Liver (tissue), 3 donors: ENCODE results near the gene PAPPA.

Source experiments
- EGR1 ChIP-seq, 2 donors: IDR thresholded peaks; 2 replicates each; pipeline ENCODE4 v1.6.1; 2016 to 2018; ENCODE audit warnings: antibody characterized with exemption in 2 of 2, low read depth in 2 of 2
- FOXA2 ChIP-seq: IDR thresholded peaks from 2 replicates; pipeline ENCODE4 v1.6.1; 2016; ENCODE audit warnings: antibody characterized with exemption
- GABPA ChIP-seq, 2 donors: IDR thresholded peaks in 1 of 2; conservative IDR thresholded peaks in 1 of 2; 2 replicates each; pipeline ENCODE4 v1.6.1; 2016; ENCODE audit warnings: antibody characterized with exemption in 2 of 2, mild to moderate bottlenecking in 1 of 2, moderate library complexity in 1 of 2
- HNF4A ChIP-seq, 2 donors: conservative IDR thresholded peaks; 2 replicates each; pipeline ENCODE4 v1.6.1; 2016; ENCODE audit warnings: antibody characterized with exemption in 2 of 2, mild to moderate bottlenecking in 2 of 2
- HNF4G ChIP-seq: IDR thresholded peaks from 2 replicates; pipeline ENCODE4 v1.6.1; 2016; ENCODE audit warnings: antibody characterized with exemption
- JUND ChIP-seq, 2 donors: IDR thresholded peaks; 2 replicates each; pipeline ENCODE4 v1.6.1; 2016; ENCODE audit warnings: antibody characterized with exemption in 2 of 2
- RAD21 ChIP-seq, 2 donors: IDR thresholded peaks; 2 replicates each; pipeline ENCODE4 v1.6.1; 2016; ENCODE audit warnings: antibody characterized with exemption in 2 of 2, mild to moderate bottlenecking in 2 of 2
- SP1 ChIP-seq: IDR thresholded peaks from 2 replicates; pipeline ENCODE4 v1.6.1; 2018; ENCODE audit warnings: antibody characterized with exemption, mild to moderate bottlenecking
- TAF1 ChIP-seq: conservative IDR thresholded peaks from 2 replicates; pipeline ENCODE4 v1.6.1; 2016; ENCODE audit warnings: antibody characterized with exemption, mild to moderate bottlenecking
- YY1 ChIP-seq: IDR thresholded peaks from 2 replicates; pipeline ENCODE4 v1.6.1; 2016; ENCODE audit warnings: antibody characterized with exemption, mild to moderate bottlenecking
- TF ChIP-seq, protein P1 (sequence below): fragments of 150-350 bp; IDR thresholded peaks from 2 replicates; pipeline ENCODE4 v1.5.1; 2017; ENCODE audit warnings: improper control_type of control experiment, low read depth, low read length; ENCODE audit not compliant: missing input control
- TF ChIP-seq, protein P2 (sequence below): IDR thresholded peaks from 2 replicates; pipeline ENCODE4 v1.6.1; 2016; ENCODE audit warnings: antibody characterized with exemption, mild to moderate bottlenecking
- TF ChIP-seq, protein P3 (sequence below): IDR thresholded peaks from 2 replicates; pipeline ENCODE4 v1.6.1; 2016; ENCODE audit warnings: antibody characterized with exemption
- TF ChIP-seq, protein P4 (sequence below): IDR thresholded peaks from 2 replicates; pipeline ENCODE4 v1.6.1; 2016; ENCODE audit warnings: antibody characterized with exemption
- donor health status: healthy.
- donor health status: healthy.

DNA sequence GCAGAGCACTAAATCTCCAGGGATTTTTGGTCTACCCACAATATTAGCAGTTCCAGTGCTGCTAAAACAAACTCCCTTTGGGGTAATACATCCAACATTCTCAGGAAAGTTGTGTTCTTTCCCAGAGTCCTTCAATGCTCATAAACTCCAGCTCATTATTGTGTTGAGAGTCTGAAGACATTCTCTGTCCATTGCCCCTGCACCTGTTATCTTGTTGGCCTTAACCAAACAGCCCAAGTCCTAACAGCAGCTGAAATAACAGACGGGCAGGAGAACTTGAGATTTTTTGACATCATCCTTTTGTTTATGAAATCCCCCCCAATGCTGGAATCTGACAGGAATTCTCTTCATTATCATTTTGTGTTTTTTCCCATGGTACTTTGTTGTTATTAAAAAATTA lies 110.8 kb downstream of the PAPPA start:
- TF ChIP-seq, protein P1, sequence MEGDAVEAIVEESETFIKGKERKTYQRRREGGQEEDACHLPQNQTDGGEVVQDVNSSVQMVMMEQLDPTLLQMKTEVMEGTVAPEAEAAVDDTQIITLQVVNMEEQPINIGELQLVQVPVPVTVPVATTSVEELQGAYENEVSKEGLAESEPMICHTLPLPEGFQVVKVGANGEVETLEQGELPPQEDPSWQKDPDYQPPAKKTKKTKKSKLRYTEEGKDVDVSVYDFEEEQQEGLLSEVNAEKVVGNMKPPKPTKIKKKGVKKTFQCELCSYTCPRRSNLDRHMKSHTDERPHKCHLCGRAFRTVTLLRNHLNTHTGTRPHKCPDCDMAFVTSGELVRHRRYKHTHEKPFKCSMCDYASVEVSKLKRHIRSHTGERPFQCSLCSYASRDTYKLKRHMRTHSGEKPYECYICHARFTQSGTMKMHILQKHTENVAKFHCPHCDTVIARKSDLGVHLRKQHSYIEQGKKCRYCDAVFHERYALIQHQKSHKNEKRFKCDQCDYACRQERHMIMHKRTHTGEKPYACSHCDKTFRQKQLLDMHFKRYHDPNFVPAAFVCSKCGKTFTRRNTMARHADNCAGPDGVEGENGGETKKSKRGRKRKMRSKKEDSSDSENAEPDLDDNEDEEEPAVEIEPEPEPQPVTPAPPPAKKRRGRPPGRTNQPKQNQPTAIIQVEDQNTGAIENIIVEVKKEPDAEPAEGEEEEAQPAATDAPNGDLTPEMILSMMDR: no peak
- TF ChIP-seq, protein P2, sequence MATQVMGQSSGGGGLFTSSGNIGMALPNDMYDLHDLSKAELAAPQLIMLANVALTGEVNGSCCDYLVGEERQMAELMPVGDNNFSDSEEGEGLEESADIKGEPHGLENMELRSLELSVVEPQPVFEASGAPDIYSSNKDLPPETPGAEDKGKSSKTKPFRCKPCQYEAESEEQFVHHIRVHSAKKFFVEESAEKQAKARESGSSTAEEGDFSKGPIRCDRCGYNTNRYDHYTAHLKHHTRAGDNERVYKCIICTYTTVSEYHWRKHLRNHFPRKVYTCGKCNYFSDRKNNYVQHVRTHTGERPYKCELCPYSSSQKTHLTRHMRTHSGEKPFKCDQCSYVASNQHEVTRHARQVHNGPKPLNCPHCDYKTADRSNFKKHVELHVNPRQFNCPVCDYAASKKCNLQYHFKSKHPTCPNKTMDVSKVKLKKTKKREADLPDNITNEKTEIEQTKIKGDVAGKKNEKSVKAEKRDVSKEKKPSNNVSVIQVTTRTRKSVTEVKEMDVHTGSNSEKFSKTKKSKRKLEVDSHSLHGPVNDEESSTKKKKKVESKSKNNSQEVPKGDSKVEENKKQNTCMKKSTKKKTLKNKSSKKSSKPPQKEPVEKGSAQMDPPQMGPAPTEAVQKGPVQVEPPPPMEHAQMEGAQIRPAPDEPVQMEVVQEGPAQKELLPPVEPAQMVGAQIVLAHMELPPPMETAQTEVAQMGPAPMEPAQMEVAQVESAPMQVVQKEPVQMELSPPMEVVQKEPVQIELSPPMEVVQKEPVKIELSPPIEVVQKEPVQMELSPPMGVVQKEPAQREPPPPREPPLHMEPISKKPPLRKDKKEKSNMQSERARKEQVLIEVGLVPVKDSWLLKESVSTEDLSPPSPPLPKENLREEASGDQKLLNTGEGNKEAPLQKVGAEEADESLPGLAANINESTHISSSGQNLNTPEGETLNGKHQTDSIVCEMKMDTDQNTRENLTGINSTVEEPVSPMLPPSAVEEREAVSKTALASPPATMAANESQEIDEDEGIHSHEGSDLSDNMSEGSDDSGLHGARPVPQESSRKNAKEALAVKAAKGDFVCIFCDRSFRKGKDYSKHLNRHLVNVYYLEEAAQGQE: no peak
- TF ChIP-seq, protein P3, sequence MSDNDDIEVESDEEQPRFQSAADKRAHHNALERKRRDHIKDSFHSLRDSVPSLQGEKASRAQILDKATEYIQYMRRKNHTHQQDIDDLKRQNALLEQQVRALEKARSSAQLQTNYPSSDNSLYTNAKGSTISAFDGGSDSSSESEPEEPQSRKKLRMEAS: no peak
- TF ChIP-seq HNF4A (conservative IDR thresholded peaks at IDR 0.05) (no peak), FOXA2 (no peak), TAF1 (no peak), JUND (IDR thresholded peaks at IDR 0.05) (no peak), EGR1 (IDR thresholded peaks at IDR 0.05; ENCODE audit: low read depth in 2 of 2) (no peak), GABPA (IDR thresholded peaks at IDR 0.05 in 1 of 2, conservative IDR thresholded peaks at IDR 0.05 in 1 of 2) (no peak), YY1 (no peak), HNF4G (no peak), SP1 (no peak), RAD21 (IDR thresholded peaks at IDR 0.05) (no peak)
- TF ChIP-seq, protein P4, sequence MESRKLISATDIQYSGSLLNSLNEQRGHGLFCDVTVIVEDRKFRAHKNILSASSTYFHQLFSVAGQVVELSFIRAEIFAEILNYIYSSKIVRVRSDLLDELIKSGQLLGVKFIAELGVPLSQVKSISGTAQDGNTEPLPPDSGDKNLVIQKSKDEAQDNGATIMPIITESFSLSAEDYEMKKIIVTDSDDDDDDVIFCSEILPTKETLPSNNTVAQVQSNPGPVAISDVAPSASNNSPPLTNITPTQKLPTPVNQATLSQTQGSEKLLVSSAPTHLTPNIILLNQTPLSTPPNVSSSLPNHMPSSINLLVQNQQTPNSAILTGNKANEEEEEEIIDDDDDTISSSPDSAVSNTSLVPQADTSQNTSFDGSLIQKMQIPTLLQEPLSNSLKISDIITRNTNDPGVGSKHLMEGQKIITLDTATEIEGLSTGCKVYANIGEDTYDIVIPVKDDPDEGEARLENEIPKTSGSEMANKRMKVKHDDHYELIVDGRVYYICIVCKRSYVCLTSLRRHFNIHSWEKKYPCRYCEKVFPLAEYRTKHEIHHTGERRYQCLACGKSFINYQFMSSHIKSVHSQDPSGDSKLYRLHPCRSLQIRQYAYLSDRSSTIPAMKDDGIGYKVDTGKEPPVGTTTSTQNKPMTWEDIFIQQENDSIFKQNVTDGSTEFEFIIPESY: no peak
